ENCODE measurements around the gene CCDC87. TPM values are rescaled to one million over a fixed set of nuclear protein-coding genes. Genes with fewer than 3 reads are reported as not detected.

The CCDC87 gene
- total and polyA plus RNA-seq, 2 of the 8 experiments (the other 6 are each of a cell fraction or from before 2014, with no cell fraction given): 0.32 to 0.99 TPM

DNA sequence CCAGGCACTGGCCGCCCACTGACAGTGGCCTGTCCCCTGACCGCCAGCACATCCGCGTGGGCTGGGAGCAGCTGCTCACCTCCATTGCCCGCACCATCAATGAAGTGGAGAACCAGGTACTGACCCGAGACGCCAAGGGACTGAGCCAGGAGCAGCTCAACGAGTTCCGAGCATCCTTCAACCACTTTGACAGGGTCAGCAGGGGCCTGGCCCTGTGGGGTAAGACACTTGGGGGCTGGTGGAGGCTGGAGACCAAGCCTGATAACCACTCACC is 31.0 kb downstream of the CCDC87 start:
- H2BK120ac ChIP-seq (replicated peaks; ENCODE audit: low read depth, low read length): no peak overlapping the region
- ChIA-PET CTCF (ENCODE audit: partially characterized antibody) (interaction anchor here (0.6 to 3.5 kb wide), 11 partner anchors 8 to 277 kb away, joined by 3 to 12 read pairs (median 3); partner anchors contain the start of genes ACTN3, RBM4B and ZDHHC24), POLR2A (ENCODE audit: partially characterized antibody) (interaction anchor here (1.0 to 7.4 kb wide), 9 partner anchors 9 to 116 kb away, joined by 3 to 54 read pairs (median 3); partner anchors contain the start of genes ACTN3, DPP3, RBM14 and RBM4B)
- peaks cover 18 to 51% (median 44%) of the 10 kb centered on the region in 4 experiments for H3K36me3 ChIP-seq (ENCODE audit: control insufficient read depth in 2 of 4, insufficient read depth in 4 of 4, low read length in 3 of 4)
- no peak overlapping the region for H3K23ac ChIP-seq (ENCODE audit: insufficient read length)
- peaks cover 0 to 2% of the 10 kb centered on the region in 2 experiments for H4K20me1 ChIP-seq (replicated peaks in 1 of 2; ENCODE audit: control insufficient read depth in 1 of 2, insufficient read depth in 2 of 2, low read length in 2 of 2)
- H4K8ac ChIP-seq (ENCODE audit: extremely low read depth, insufficient read depth, low read length): no peak overlapping the region
- no peak overlapping the region for H3K4ac ChIP-seq (replicated peaks; ENCODE audit: insufficient read length, low read depth, low read length)
- H3K56ac ChIP-seq (replicated peaks; ENCODE audit: insufficient read length, low read depth, low read length): no peak overlapping the region
- H2AFZ ChIP-seq (ENCODE audit: low read length): no peak overlapping the region
- H4K5ac ChIP-seq (ENCODE audit: insufficient read length, low read depth, low read length): no peak overlapping the region
- H2BK15ac ChIP-seq (ENCODE audit: low read length): no peak overlapping the region
- DNase-seq (ENCODE audit: low read depth in 1 of 2, low spot score in 2 of 2): no peak
- WGBS, 2 experiments (ENCODE audit: extremely low coverage in 1 of 2, insufficient coverage in 1 of 2, insufficient read length in 1 of 2, insufficient replicate concordance in 2 of 2, low coverage in 1 of 2, low lambda C conversion rate in 2 of 2, missing lambda C conversion rate in 1 of 2): 92% methylated on average over 9 of the region's 9 CpGs; no CpG with 5 or more reads in 1 of the 2 experiments
- H3K9me3 ChIP-seq (ENCODE audit: insufficient read depth in 2 of 2, low read depth in 1 of 2, low read length in 1 of 2): no peaks in the 10 kb centered on the region
- no peak overlapping the region for H3K14ac ChIP-seq (ENCODE audit: insufficient read length)
- no peak overlapping the region for H3K4me2 ChIP-seq (ENCODE audit: insufficient read depth in 1 of 2, low read depth in 2 of 2, low read length in 2 of 2)
- no peak overlapping the region for H4K91ac ChIP-seq (replicated peaks; ENCODE audit: insufficient read length, low read length)
- H2BK5ac ChIP-seq (ENCODE audit: low read depth, low read length): no peak overlapping the region
- no peaks in the 10 kb centered on the region for H3K27me3 ChIP-seq (replicated peaks in 1 of 4; ENCODE audit: control insufficient read depth in 3 of 4, extremely low read depth in 1 of 4, insufficient read depth in 3 of 4, low read length in 3 of 4)
- H3K23me2 ChIP-seq (ENCODE audit: low read depth, low read length): no peaks in the 10 kb centered on the region
- peaks cover 0 to 2% (median 0%) of the 10 kb centered on the region in 4 experiments; a peak in 1 of 7 replicates for H3K4me1 ChIP-seq (replicated peaks in 1 of 4; ENCODE audit: control insufficient read depth in 3 of 4, insufficient read depth in 4 of 4, low read length in 3 of 4)
- H3K18ac ChIP-seq (ENCODE audit: extremely low read depth, low read length): no peak overlapping the region
- no peak overlapping the region for H3K4me3 ChIP-seq (ENCODE audit: extremely low read depth in 1 of 4, insufficient read depth in 2 of 4, low read depth in 3 of 4, low read length in 4 of 4)
- no peaks in the 10 kb centered on the region for H3K79me1 ChIP-seq (ENCODE audit: low read depth, low read length)
- H2AK5ac ChIP-seq (ENCODE audit: low read depth, low read length): no peak overlapping the region
- FAIRE-seq: no peak
- no peaks in the 10 kb centered on the region for H3K79me2 ChIP-seq (ENCODE audit: control insufficient read depth in 1 of 2, insufficient read depth in 2 of 2, low read length in 2 of 2)
- H2BK12ac ChIP-seq (ENCODE audit: low read depth, low read length): no peak overlapping the region
- no peak overlapping the region for H2BK20ac ChIP-seq (ENCODE audit: low read length)
- H3K9ac ChIP-seq (replicated peaks in 1 of 4; ENCODE audit: extremely low read depth in 1 of 4, low read depth in 3 of 4, low read length in 3 of 4): no peak overlapping the region
- no peak overlapping the region for H3K27ac ChIP-seq (ENCODE audit: low read depth, low read length)
- no peak for TF ChIP-seq BCL11A (IDR thresholded peaks at IDR 0.05; ENCODE audit: low read depth in 2 of 2, low read length in 2 of 2)
- no peak for TF ChIP-seq EP300 (IDR thresholded peaks at IDR 0.05; ENCODE audit: borderline replicate concordance in 1 of 2, low read depth in 2 of 2, low read length in 2 of 2)
- no peak for TF ChIP-seq EGR1 (IDR thresholded peaks at IDR 0.05; ENCODE audit: borderline replicate concordance, low read depth, low read length)
- TF ChIP-seq SRF (IDR thresholded peaks at IDR 0.05; ENCODE audit: low read depth, low read length): no peak
- TF ChIP-seq POLR2AphosphoS5 (IDR thresholded peaks at IDR 0.05; ENCODE audit: low read depth, low read length): no peak
- TF ChIP-seq HDAC6 (IDR thresholded peaks at IDR 0.05; ENCODE audit: low read depth, low read length): no peak
- no peak for TF ChIP-seq GTF2F1 (IDR thresholded peaks at IDR 0.05; ENCODE audit: borderline replicate concordance, low read depth, low read length)
- no peak for TF ChIP-seq CBX5 (IDR thresholded peaks at IDR 0.05; ENCODE audit: low read depth, low read length)
